Keratinocyte (primary cell): ENCODE measurements around the gene RIMKLA. TPM values are rescaled to one million over a fixed set of nuclear protein-coding genes. Genes with fewer than 3 reads are reported as not detected.

Source experiments
- DNase-seq: peaks from one replicate; pipeline ENCODE4 v3.0.0-alpha.2; 2011; ENCODE audit warnings: low read depth, missing footprints, low spot score
- FAIRE-seq: peaks from 2 replicates; lab custom pipeline; 2011; peaks lifted over from hg19 to GRCh38; lab: Jason Lieb, UNC
- H2AFZ ChIP-seq: 2 replicates; pipeline ENCODE4 v1.6.0; 2012; ENCODE audit warnings: low read length, control low read depth, inconsistent platforms; ENCODE audit not compliant: control insufficient read depth
- H3K27ac ChIP-seq: 2 replicates; pipeline ENCODE4 v1.5.1; 2011; ENCODE audit warnings: low read length; ENCODE audit not compliant: control insufficient read depth, insufficient read depth
- H3K27me3 ChIP-seq: 3 replicates; pipeline ENCODE4 v1.6.0; 2011; ENCODE audit warnings: low read length; ENCODE audit not compliant: control insufficient read depth, insufficient read depth; ENCODE audit errors: extremely low read depth
- H3K36me3 ChIP-seq, 2 experiments: 2 replicates in 1 of 2; 3 replicates in 1 of 2; pipeline ENCODE4 v1.5.1; 2011; ENCODE audit warnings: low read length in 2 of 2, mild to moderate bottlenecking in 1 of 2; ENCODE audit not compliant: control insufficient read depth in 2 of 2, insufficient read depth in 2 of 2; ENCODE audit errors: extremely low read depth in 1 of 2
- H3K4me1 ChIP-seq: 3 replicates; pipeline ENCODE4 v1.5.1; 2011; ENCODE audit warnings: low read length; ENCODE audit not compliant: control insufficient read depth, insufficient read depth; ENCODE audit errors: extremely low read depth
- H3K4me2 ChIP-seq: 3 replicates; pipeline ENCODE4 v1.6.0; 2011; ENCODE audit warnings: low read depth, low read length; ENCODE audit not compliant: control insufficient read depth, insufficient read depth; ENCODE audit errors: extremely low read depth
- H3K4me3 ChIP-seq, 3 experiments: fragments of 200-600 bp in 1 of 3; sonication (generic) in 1 of 3; 2 replicates in 2 of 3; 3 replicates in 1 of 3; pipeline ENCODE4 v1.5.1; 2011 to 2016; ENCODE audit warnings: low read length in 3 of 3, mild to moderate bottlenecking in 3 of 3, control low read depth in 2 of 3, inconsistent platforms in 1 of 3, low read depth in 1 of 3, mixed read lengths in 1 of 3, mixed run types in 1 of 3, moderate library complexity in 1 of 3; ENCODE audit not compliant: control insufficient read depth in 2 of 3, insufficient read depth in 2 of 3; ENCODE audit errors: extremely low read depth in 1 of 3
- H3K79me2 ChIP-seq: 2 replicates; pipeline ENCODE4 v1.6.0; 2012; ENCODE audit warnings: low read length; ENCODE audit not compliant: control insufficient read depth, insufficient read depth
- H3K9ac ChIP-seq: 3 replicates; pipeline ENCODE4 v1.6.0; 2011; ENCODE audit warnings: low read length; ENCODE audit not compliant: control insufficient read depth, insufficient read depth; ENCODE audit errors: extremely low read depth
- H3K9me1 ChIP-seq: 3 replicates; pipeline ENCODE4 v1.6.0; 2011; ENCODE audit warnings: low read length; ENCODE audit not compliant: control insufficient read depth, insufficient read depth; ENCODE audit errors: extremely low read depth
- H3K9me3 ChIP-seq: 2 replicates; pipeline ENCODE4 v1.5.1; 2012; ENCODE audit warnings: low read depth, low read length; ENCODE audit not compliant: control insufficient read depth
- H4K20me1 ChIP-seq: 3 replicates; pipeline ENCODE4 v1.6.0; 2011; ENCODE audit warnings: low read length; ENCODE audit not compliant: control insufficient read depth, insufficient read depth; ENCODE audit errors: extremely low read depth
- CTCF ChIP-seq, 3 experiments: IDR thresholded peaks in 1 of 3; conservative IDR thresholded peaks in 1 of 3; optimal IDR thresholded peaks in 1 of 3; 2 replicates in 2 of 3; 3 replicates in 1 of 3; pipeline versions ENCODE3 to v1.5.1; 2011; ENCODE audit warnings: low read length in 3 of 3, mild to moderate bottlenecking in 3 of 3, moderate library complexity in 2 of 3, control low read depth in 1 of 3, inconsistent platforms in 1 of 3; ENCODE audit not compliant: insufficient read depth in 2 of 3; ENCODE audit errors: extremely low read depth in 1 of 3
- EZH2 ChIP-seq: IDR thresholded peaks from one replicate; pipeline ENCODE4 v1.6.1; 2012; ENCODE audit warnings: inconsistent platforms, mild to moderate bottlenecking, low read length, moderate library complexity
- dilution Hi-C: fragments of 300-500 bp; cut with MboI; formaldehyde crosslinking; loops from one replicate; pipeline ENCODE4 v1.7.0; 2020; ENCODE audit warnings: low sequenced_read_pairs; ENCODE audit not compliant: extremely low pct_ligation_motif_present
- polyA plus RNA-seq, 5 experiments: library from polyadenylated mRNA; depleted of rRNA in 3 of 5; stranded (reverse) in 3 of 5; stranded (forward) in 1 of 5; unstranded in 1 of 5; fragments of >200 nt; gene quantifications; 1 replicate in 1 of 5; 2 replicates in 3 of 5; 3 replicates in 1 of 5; pipeline versions ENCODE4 v1.2.1 to v1.2.3, GENCODE V29; 2011 to 2012; ENCODE audit warnings: missing spikeins in 2 of 5, low read depth in 1 of 5, low replicate concordance in 1 of 5

RIMKLA gene
- polyA plus RNA-seq, 1 donor (not counting 4 experiments of a cell fraction or from before 2014, with no cell fraction given) = not detected

GRCh38 chr1:42463921-42464320 lies 83.3 kb downstream of the RIMKLA start:
- Histone ChIP-seq H3K9me3 (no peaks in the 10 kb centered on the region), H3K36me3 (peaks cover 1 to 3% of the 10 kb centered on the region in 2 experiments), H3K9me1 (no peaks in the 10 kb centered on the region), H3K4me2 (peak overlapping the region; percentile 93), H4K20me1 (no peaks in the 10 kb centered on the region), H3K79me2 (no peaks in the 10 kb centered on the region), H2AFZ (peak overlapping the region; percentile 83), H3K4me3 (peak overlapping the region in 1 of 3 experiments; percentile 86), H3K9ac (no peak overlapping the region), H3K27me3 (no peaks in the 10 kb centered on the region), H3K4me1 (peaks cover 10% of the 10 kb centered on the region), H3K27ac (no peak overlapping the region)
- dilution Hi-C loops = no loop called here
- TF ChIP-seq CTCF (optimal IDR thresholded peaks at IDR 0.05 in 1 of 3, IDR thresholded peaks at IDR 0.05 in 1 of 3, conservative IDR thresholded peaks at IDR 0.05 in 1 of 3; ENCODE audit: extremely low read depth in 1 of 3, insufficient read depth in 2 of 3, low read length in 3 of 3) (no peak), EZH2 (no peak)
- DNase-seq (no peak), FAIRE-seq (no peak)

DNA sequence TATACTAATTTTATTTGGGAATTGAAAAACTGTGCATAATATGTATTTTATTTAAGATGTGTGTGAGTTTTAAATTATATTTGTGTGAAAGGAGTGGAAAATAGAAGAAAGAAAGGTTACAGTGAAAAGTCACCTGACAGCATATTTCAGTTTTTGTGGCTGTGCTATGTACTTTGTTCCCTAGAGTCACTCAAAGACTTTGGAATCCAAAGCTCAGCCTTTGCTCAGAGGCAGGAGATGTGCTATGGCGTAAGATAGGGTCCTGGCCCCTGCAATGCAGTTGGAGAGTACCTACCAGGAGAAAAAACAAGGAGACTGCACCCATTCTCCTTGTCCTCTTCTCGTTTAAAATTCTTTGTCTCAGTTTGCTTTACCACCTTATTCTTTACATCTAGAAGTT lies 85.4 kb downstream of the RIMKLA start:
- H3K79me2 ChIP-seq = no peaks in the 10 kb centered on the region
- no peaks in the 10 kb centered on the region for H3K36me3 ChIP-seq
- DNase-seq = no peak
- no peak overlapping the region for H3K27ac ChIP-seq
- H3K27me3 ChIP-seq = no peaks in the 10 kb centered on the region
- H4K20me1 ChIP-seq = no peaks in the 10 kb centered on the region
- H3K9ac ChIP-seq = no peak overlapping the region
- dilution Hi-C loops = no loop called here
- no peak overlapping the region for H3K4me2 ChIP-seq
- no peak overlapping the region for H2AFZ ChIP-seq
- H3K4me3 ChIP-seq = no peak overlapping the region
- TF ChIP-seq CTCF (optimal IDR thresholded peaks at IDR 0.05 in 1 of 3, IDR thresholded peaks at IDR 0.05 in 1 of 3, conservative IDR thresholded peaks at IDR 0.05 in 1 of 3; ENCODE audit: extremely low read depth in 1 of 3, insufficient read depth in 2 of 3, low read length in 3 of 3) (no peak), EZH2 (no peak)
- H3K4me1 ChIP-seq = peaks cover 10% of the 10 kb centered on the region
- H3K9me1 ChIP-seq = no peaks in the 10 kb centered on the region
- no peak for FAIRE-seq
- H3K9me3 ChIP-seq = no peaks in the 10 kb centered on the region
